IPS DF 6.9 (cell line): ENCODE data around the gene DNAH14.

Source experiments
- DNase-seq: peaks from one replicate; pipeline ENCODE4 v3.0.0-alpha.2; 2013; ENCODE audit warnings: low read depth, low spot score
- H3K27ac ChIP-seq: one replicate; pipeline ENCODE4 v1.5.1; 2013; ENCODE audit warnings: low read length, control low read depth
- H3K27me3 ChIP-seq: 2 replicates; pipeline ENCODE4 v1.6.1; 2013; ENCODE audit warnings: mild to moderate bottlenecking, low read length; ENCODE audit not compliant: control insufficient read depth, insufficient read depth
- H3K36me3 ChIP-seq: 2 replicates; pipeline ENCODE4 v1.6.1; 2013; ENCODE audit warnings: low read length; ENCODE audit not compliant: control insufficient read depth, insufficient read depth
- H3K4me1 ChIP-seq: 2 replicates; pipeline ENCODE4 v1.6.1; 2013; ENCODE audit warnings: low read length; ENCODE audit not compliant: control insufficient read depth, insufficient read depth
- H3K4me3 ChIP-seq: 2 replicates; pipeline ENCODE4 v1.5.1; 2013; ENCODE audit warnings: mild to moderate bottlenecking, low read length
- H3K9me3 ChIP-seq: 2 replicates; pipeline ENCODE4 v1.6.1; 2013; ENCODE audit warnings: low read length, inconsistent platforms; ENCODE audit not compliant: control insufficient read depth, insufficient read depth
- WGBS: extraction: QIAGEN DNeasy Blood & Tissue Kit; methylation state at CpG from one replicate; pipeline ENCODE4 v1.1.7; 2013; ENCODE audit warnings: mixed read lengths, missing lambda C conversion rate; ENCODE audit not compliant: insufficient read length, insufficient coverage; 5-methylcytosine and 5-hydroxymethylcytosine counted together

The DNAH14 gene

GRCh38 chr1:224897529-224898327 lies 31.7 kb upstream of the DNAH14 start:
- DNase-seq: no peak
- no peaks in the 10 kb centered on the region for H3K36me3 ChIP-seq
- no peak overlapping the region for H3K27ac ChIP-seq
- no peak overlapping the region for H3K4me3 ChIP-seq
- no CpG with 5 or more reads among the region's 1 CpG for WGBS
- no peaks in the 10 kb centered on the region for H3K27me3 ChIP-seq
- H3K4me1 ChIP-seq: no peaks in the 10 kb centered on the region
- no peaks in the 10 kb centered on the region for H3K9me3 ChIP-seq

DNA sequence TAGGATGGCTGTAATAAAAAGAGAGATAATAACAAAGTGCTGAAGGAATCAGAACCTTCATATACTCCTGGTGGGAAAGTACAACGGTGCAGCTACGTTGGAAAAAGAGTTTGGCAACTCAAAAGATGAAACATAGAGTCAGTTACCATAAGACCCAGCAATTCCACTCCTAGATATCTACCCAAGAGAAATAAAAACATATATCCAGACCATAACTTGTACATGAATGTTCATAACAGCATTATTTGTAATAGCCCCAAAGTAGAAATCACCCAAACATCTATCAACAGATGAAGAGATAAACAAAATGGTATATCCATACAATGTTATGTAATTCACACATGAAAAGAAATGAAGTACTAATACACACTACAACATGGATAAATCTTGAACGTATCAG lies 30.5 kb upstream of the DNAH14 start:
- Histone ChIP-seq H3K27ac (no peak overlapping the region), H3K27me3 (no peaks in the 10 kb centered on the region), H3K36me3 (no peaks in the 10 kb centered on the region), H3K4me1 (no peaks in the 10 kb centered on the region), H3K9me3 (no peaks in the 10 kb centered on the region), H3K4me3 (no peak overlapping the region)
- DNase-seq: no peak
- WGBS: no CpG with 5 or more reads among the region's 3 CpGs

- H3K36me3 ChIP-seq: no peaks in the 10 kb centered on the region
- H3K27ac ChIP-seq: no peak overlapping the region
- H3K4me3 ChIP-seq: no peak overlapping the region
- DNase-seq: no peak
- no peaks in the 10 kb centered on the region for H3K4me1 ChIP-seq
- no CpG with 5 or more reads among the region's 3 CpGs for WGBS
- H3K9me3 ChIP-seq: no peaks in the 10 kb centered on the region
- no peaks in the 10 kb centered on the region for H3K27me3 ChIP-seq
Observed at GRCh38 chr1:224900062-224900630, 29.3 kb upstream of the DNAH14 start.

DNA sequence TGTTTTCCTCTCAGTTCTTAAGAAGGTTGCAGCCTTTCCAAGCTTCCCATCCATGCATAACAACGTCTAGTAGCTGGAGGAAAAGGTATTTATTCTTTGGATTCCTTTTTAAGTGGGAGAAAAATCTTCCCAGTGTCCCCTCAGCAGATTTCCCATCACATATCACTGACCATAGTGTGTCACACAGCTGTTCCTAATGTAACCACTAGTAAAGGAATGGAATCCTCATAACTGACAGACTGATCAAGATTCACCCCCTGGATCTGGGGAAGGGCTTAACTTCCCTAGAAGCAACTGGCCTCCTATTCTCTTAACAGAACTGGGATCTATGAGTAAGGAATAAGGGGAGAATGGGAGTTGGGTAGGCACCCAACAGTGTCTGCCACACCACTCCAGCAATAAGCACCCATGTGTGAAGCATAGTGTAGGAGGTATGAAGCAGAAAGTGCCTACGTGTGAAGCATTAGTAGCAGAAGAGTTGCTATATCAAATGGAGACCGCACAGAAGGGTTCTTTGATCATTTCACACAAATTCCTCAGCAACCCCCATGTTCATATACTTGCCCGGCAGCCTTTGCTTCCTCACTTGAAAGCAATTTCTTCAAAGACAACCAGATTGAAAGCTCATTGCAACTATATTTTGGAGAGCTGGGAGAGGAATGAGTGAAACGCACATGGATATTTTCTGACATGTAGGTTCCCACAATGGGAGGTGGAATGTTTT lies 28.2 kb upstream of the DNAH14 start:
- no peaks in the 10 kb centered on the region for H3K9me3 ChIP-seq
- no CpG with 5 or more reads among the region's 5 CpGs for WGBS

GRCh38 chr1:224903955-224904354 lies 25.5 kb upstream of the DNAH14 start:
- WGBS: no CpG with 5 or more reads among the region's 2 CpGs
- Histone ChIP-seq H3K4me3 (no peak overlapping the region), H3K27ac (no peak overlapping the region), H3K36me3 (no peaks in the 10 kb centered on the region), H3K4me1 (no peaks in the 10 kb centered on the region), H3K9me3 (no peaks in the 10 kb centered on the region), H3K27me3 (no peaks in the 10 kb centered on the region)
- DNase-seq: no peak

More for the DNA sequence above, 28.2 kb upstream of the DNAH14 start:
- Histone ChIP-seq H3K36me3 (no peaks in the 10 kb centered on the region), H3K4me3 (no peak overlapping the region), H3K4me1 (no peaks in the 10 kb centered on the region), H3K27me3 (no peaks in the 10 kb centered on the region), H3K27ac (no peak overlapping the region)
- no peak for DNase-seq

DNA sequence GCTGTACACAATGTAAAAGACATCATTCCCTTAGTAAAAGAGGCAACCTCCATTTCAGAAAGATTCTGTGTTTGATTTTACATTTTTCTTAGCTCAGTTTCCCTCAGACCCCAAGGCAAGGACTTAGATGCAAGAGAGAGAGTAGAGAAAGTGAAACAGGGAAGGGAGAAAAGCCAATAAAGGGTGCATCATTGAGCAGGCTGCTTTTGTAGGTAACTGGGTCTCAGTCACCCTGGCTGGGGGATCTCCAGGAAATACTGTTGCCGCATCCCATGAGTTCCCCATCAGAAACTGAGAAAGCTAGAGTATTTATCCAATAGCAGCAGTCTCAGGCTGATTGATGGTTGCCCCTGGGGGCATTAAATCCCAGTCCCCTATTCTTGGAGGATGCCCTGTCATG lies 23.1 kb upstream of the DNAH14 start:
- H3K4me3 ChIP-seq: no peak overlapping the region
- WGBS: no CpG with 5 or more reads among the region's 1 CpG
- DNase-seq: no peak
- no peaks in the 10 kb centered on the region for H3K27me3 ChIP-seq
- no peaks in the 10 kb centered on the region; the same call in 1 of the 2 replicates for H3K9me3 ChIP-seq
- no peaks in the 10 kb centered on the region for H3K4me1 ChIP-seq
- no peaks in the 10 kb centered on the region for H3K36me3 ChIP-seq
- H3K27ac ChIP-seq: no peak overlapping the region

DNA sequence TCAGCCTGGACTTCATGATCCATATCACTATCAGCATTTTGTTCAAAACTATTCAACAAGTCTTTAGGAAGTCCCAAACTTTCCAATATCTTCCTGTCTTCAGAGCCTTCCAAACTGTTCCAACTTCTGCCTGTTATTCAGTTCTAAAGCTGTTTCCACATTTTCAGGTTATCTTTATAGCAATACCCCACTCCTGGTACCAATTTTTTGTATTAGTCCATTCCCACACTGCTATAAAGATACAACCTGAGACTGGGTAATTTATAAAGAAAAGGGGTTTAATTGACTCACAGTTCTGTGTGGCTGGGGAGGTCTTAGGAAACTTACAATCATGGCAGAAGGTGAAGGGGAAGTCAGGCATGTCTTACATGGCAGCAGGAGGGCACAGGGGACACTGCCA lies 18.3 kb upstream of the DNAH14 start:
- no peak overlapping the region for H3K4me3 ChIP-seq
- no peaks in the 10 kb centered on the region for H3K36me3 ChIP-seq
- H3K9me3 ChIP-seq: peaks cover 2% of the 10 kb centered on the region; the same call in 1 of the 2 replicates
- H3K27ac ChIP-seq: no peak overlapping the region
- DNase-seq: no peak
- no peaks in the 10 kb centered on the region for H3K27me3 ChIP-seq
- H3K4me1 ChIP-seq: no peaks in the 10 kb centered on the region

DNA sequence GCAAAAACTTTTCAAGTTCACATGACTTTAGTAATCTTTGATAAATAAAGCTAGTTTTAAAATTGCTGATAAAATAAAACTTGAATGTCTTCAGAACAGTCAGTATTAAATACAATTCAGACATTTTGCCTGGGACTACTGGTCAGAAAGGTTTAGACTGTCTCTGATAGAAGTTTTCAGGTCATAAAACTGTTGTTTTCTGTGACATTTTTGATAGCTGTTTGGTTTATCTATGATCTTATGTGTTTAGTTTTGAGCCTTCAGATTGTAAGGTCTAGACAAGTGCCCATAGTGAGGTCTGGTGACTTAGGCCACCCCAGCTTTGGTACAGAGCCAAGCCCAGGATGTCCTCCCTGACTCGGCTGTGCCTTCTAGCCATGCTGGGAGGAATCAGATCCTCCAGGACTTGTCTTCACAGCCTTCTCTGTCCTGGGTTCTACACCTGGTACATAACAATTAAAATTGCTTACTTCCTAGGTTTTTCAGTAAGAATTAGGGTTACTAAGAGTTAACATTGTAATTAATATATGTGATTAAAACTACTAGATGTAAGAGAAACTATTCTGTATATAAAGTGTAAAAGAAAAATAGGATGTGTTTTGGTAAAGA lies 15.1 kb upstream of the DNAH14 start:
- no peak for DNase-seq
- Histone ChIP-seq H3K4me1 (no peaks in the 10 kb centered on the region), H3K36me3 (no peaks in the 10 kb centered on the region), H3K27ac (no peak overlapping the region), H3K9me3 (peaks cover 2% of the 10 kb centered on the region; the same call in 1 of the 2 replicates), H3K4me3 (no peak overlapping the region), H3K27me3 (no peaks in the 10 kb centered on the region)
- WGBS: no CpG with 5 or more reads among the region's 1 CpG

DNA sequence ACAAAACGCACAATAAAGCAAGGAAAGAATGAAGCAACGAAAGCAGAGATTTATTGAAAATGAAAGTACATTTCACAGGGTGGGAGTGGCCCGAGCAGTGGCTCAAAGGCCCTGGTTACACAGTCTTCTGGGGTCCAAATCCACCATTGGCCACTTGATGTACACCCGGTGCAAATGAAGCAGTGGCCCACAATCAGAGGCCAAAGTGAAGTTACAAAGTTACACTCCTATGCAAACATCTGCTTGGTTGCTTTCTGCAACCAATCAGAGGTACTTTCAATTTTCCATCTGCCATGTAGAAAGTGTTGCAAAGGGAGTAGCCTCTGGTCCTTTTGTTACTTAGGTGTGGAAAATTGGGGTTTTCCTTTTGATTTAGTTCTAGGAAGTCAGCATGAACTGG lies 10.0 kb upstream of the DNAH14 start:
- H3K36me3 ChIP-seq: no peaks in the 10 kb centered on the region
- WGBS: no CpG with 5 or more reads among the region's 4 CpGs
- DNase-seq: no peak
- no peaks in the 10 kb centered on the region for H3K27me3 ChIP-seq
- no peak overlapping the region for H3K27ac ChIP-seq
- H3K4me3 ChIP-seq: no peak overlapping the region
- H3K4me1 ChIP-seq: no peaks in the 10 kb centered on the region
- H3K9me3 ChIP-seq: peaks cover under 1% of the 10 kb centered on the region; the same call in 1 of the 2 replicates

DNA sequence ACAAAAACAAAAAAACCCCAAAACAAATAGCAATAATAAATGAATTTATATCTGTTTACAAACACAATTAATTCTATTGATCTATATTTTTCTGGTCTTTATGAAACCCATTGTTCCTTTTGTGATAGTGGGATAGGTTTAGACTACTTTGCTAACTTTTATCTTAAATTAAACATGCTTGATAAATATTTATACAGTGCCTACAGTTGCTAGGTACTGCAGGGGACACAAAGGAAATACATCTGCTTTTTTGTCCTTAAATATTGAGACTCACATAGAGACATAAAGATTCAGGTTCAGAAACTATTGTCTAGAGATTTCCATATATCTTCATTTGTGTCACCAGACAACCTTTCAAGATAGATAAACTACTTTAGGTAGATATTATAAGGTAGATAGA lies 8.5 kb upstream of the DNAH14 start:
- DNase-seq: no peak
- no peak overlapping the region for H3K27ac ChIP-seq
- H3K9me3 ChIP-seq: no peaks in the 10 kb centered on the region
- no peaks in the 10 kb centered on the region for H3K27me3 ChIP-seq
- no peaks in the 10 kb centered on the region for H3K4me1 ChIP-seq
- H3K36me3 ChIP-seq: no peaks in the 10 kb centered on the region
- no peak overlapping the region for H3K4me3 ChIP-seq
